HG03520 (cell line): ENCODE results near the gene NPIPB9.

Experiments
- ATAC-seq: cut with Tn5 transposase; IDR thresholded peaks from one replicate; pipeline ENCODE4 v1.9.1; 2021; ENCODE audit warnings: mild to moderate bottlenecking, moderate library complexity; ENCODE audit not compliant: unreplicated experiment

Gene NPIPB9

GRCh38 chr16:28821874-28822519 is 70.4 kb downstream of the NPIPB9 start:
- ATAC-seq, result no peak
